ENCODE measurements around the gene STX1B. TPM values are rescaled to one million over a fixed set of nuclear protein-coding genes. Genes with fewer than 3 reads are reported as not detected.

Gene STX1B
- total RNA-seq, 4 donors from 2014 or later = 0.84 to 6.1 (median 1.3) TPM

- Histone ChIP-seq H3K36me3 (no peaks in the 10 kb centered on the region), H3K9me3 (no peaks in the 10 kb centered on the region), H3K4me3 (no peak overlapping the region), H3K4me1 (peaks cover 0 to 6% (median 2%) of the 10 kb centered on the region in 4 donors), H3K27me3 (peaks cover 0 to 58% of the 10 kb centered on the region in 2 donors), H3K27ac (no peak overlapping the region)
- TF ChIP-seq CTCF (IDR thresholded peaks at IDR 0.05) (no peak), EP300 (IDR thresholded peaks at IDR 0.05) (no peak), POLR2A (IDR thresholded peaks at IDR 0.05) (no peak)
- WGBS, 2 donors = 82 to 84% methylated on average over 5 of the region's 5 CpGs
- DNase-seq (ENCODE audit: low spot score in 2 of 2) = no peak
Measured at GRCh38 chr16:31008551-31008950, 1.9 kb downstream of the STX1B start.

- DNase-seq (ENCODE audit: low spot score in 2 of 2) = no peak
- peaks cover 0 to 6% (median 2%) of the 10 kb centered on the region in 4 donors for H3K4me1 ChIP-seq
- TF ChIP-seq EP300 (IDR thresholded peaks at IDR 0.05) = no peak
- TF ChIP-seq CTCF (IDR thresholded peaks at IDR 0.05) = no peak
- no peak for TF ChIP-seq POLR2A (IDR thresholded peaks at IDR 0.05)
- 78 to 81% methylated on average over 6 of the region's 6 CpGs for WGBS, 2 donors
- H3K4me3 ChIP-seq = no peak overlapping the region
- H3K27ac ChIP-seq = no peak overlapping the region
- peaks cover 0 to 58% of the 10 kb centered on the region in 2 donors for H3K27me3 ChIP-seq
- no peaks in the 10 kb centered on the region for H3K9me3 ChIP-seq
- no peaks in the 10 kb centered on the region for H3K36me3 ChIP-seq
Measured at GRCh38 chr16:31008149-31008548, 2.3 kb downstream of the STX1B start.

GRCh38 chr16:31007684-31008083 is 2.8 kb downstream of the STX1B start:
- no peaks in the 10 kb centered on the region for H3K36me3 ChIP-seq
- peaks cover 0 to 54% of the 10 kb centered on the region in 2 donors for H3K27me3 ChIP-seq
- no peak overlapping the region for H3K4me3 ChIP-seq
- H3K9me3 ChIP-seq = no peaks in the 10 kb centered on the region
- no peak for DNase-seq (ENCODE audit: low spot score in 2 of 2)
- no peak overlapping the region for H3K27ac ChIP-seq
- WGBS, 2 donors = 62 to 69% methylated on average over 6 of the region's 6 CpGs
- H3K4me1 ChIP-seq = peaks cover 0 to 6% (median 2%) of the 10 kb centered on the region in 4 donors
- TF ChIP-seq CTCF (IDR thresholded peaks at IDR 0.05) (no peak), EP300 (IDR thresholded peaks at IDR 0.05) (no peak), POLR2A (IDR thresholded peaks at IDR 0.05) (no peak)

- Histone ChIP-seq H3K4me3 (no peak overlapping the region), H3K27me3 (peaks cover 0 to 43% of the 10 kb centered on the region in 2 donors), H3K4me1 (peaks cover 0 to 6% (median 2%) of the 10 kb centered on the region in 4 donors), H3K9me3 (no peaks in the 10 kb centered on the region), H3K27ac (no peak overlapping the region), H3K36me3 (no peaks in the 10 kb centered on the region)
- DNase-seq (ENCODE audit: low spot score in 2 of 2) = no peak
- no peak for TF ChIP-seq POLR2A (IDR thresholded peaks at IDR 0.05)
- WGBS, 2 donors = 93% methylated on average over 8 of the region's 8 CpGs
Measured at GRCh38 chr16:31006589-31006988, 3.8 kb downstream of the STX1B start.

GRCh38 chr16:31006086-31006385 is 4.4 kb downstream of the STX1B start:
- no peak for DNase-seq (ENCODE audit: low spot score in 2 of 2)
- TF ChIP-seq CTCF (IDR thresholded peaks at IDR 0.05) (no peak), EP300 (IDR thresholded peaks at IDR 0.05) (no peak), POLR2A (IDR thresholded peaks at IDR 0.05) (no peak)
- Histone ChIP-seq H3K36me3 (no peaks in the 10 kb centered on the region), H3K27me3 (peaks cover 0 to 38% of the 10 kb centered on the region in 2 donors), H3K9me3 (no peaks in the 10 kb centered on the region), H3K4me3 (no peak overlapping the region), H3K4me1 (peaks cover 0 to 6% (median 2%) of the 10 kb centered on the region in 4 donors), H3K27ac (no peak overlapping the region)
- WGBS, 2 donors = 35 to 43% methylated on average over 7 of the region's 7 CpGs

Measured in tibial nerve (tissue), 4 donors.